Neuronal stem cell (in vitro differentiated cells): ENCODE data around the gene MAMLD1.

Source experiments
- DNase-seq: peaks from one replicate; pipeline ENCODE4 v3.0.0-alpha.2; 2013; ENCODE audit warnings: low spot score
- H2AFZ ChIP-seq: one replicate; pipeline ENCODE4 v1.6.1; 2013; ENCODE audit warnings: mild to moderate bottlenecking, low read length, inconsistent platforms
- H2AK5ac ChIP-seq: 2 replicates; pipeline ENCODE4 v1.6.1; 2013; ENCODE audit warnings: low read depth, mild to moderate bottlenecking, inconsistent platforms, low read length, moderate library complexity, mixed read lengths
- H2BK120ac ChIP-seq: 2 replicates; pipeline ENCODE4 v1.6.1; 2013; ENCODE audit warnings: low read depth, mild to moderate bottlenecking, inconsistent platforms, low read length, moderate library complexity, mixed read lengths
- H2BK12ac ChIP-seq: one replicate; pipeline ENCODE4 v1.6.1; 2013; ENCODE audit warnings: low read length, inconsistent platforms
- H2BK15ac ChIP-seq: 2 replicates; pipeline ENCODE4 v1.6.1; 2013; ENCODE audit warnings: mild to moderate bottlenecking, low read length, inconsistent platforms, mixed read lengths
- H2BK5ac ChIP-seq: one replicate; pipeline ENCODE4 v1.6.1; 2013; ENCODE audit warnings: inconsistent platforms, mild to moderate bottlenecking, low read length, moderate library complexity
- H3K14ac ChIP-seq: one replicate; pipeline ENCODE4 v1.6.1; 2013; ENCODE audit warnings: low read length, inconsistent platforms
- H3K18ac ChIP-seq: 2 replicates; pipeline ENCODE4 v1.6.1; 2013; ENCODE audit warnings: low read length, inconsistent platforms
- H3K23ac ChIP-seq: 2 replicates; pipeline ENCODE4 v1.6.1; 2013; ENCODE audit warnings: low read depth, mild to moderate bottlenecking, mixed read lengths, low read length, inconsistent platforms; ENCODE audit not compliant: poor library complexity
- H3K27ac ChIP-seq: replicated peaks from 3 replicates; pipeline ENCODE4 v1.5.1; 2013; ENCODE audit warnings: low read length, inconsistent platforms
- H3K27me3 ChIP-seq, 3 experiments: 2 replicates each; pipeline ENCODE4 v1.6.1; 2013; ENCODE audit warnings: low read length in 3 of 3, mild to moderate bottlenecking in 2 of 3, inconsistent platforms in 1 of 3, low read depth in 1 of 3, mixed read lengths in 1 of 3, moderate library complexity in 1 of 3; ENCODE audit not compliant: control insufficient read depth in 3 of 3, insufficient read depth in 3 of 3
- H3K36me3 ChIP-seq, 2 donors: replicated peaks in 1 of 2; 2 replicates each; pipeline ENCODE4 v1.6.1; 2013; ENCODE audit warnings: low read length in 2 of 2; ENCODE audit not compliant: control insufficient read depth in 2 of 2, insufficient read depth in 2 of 2
- H3K4ac ChIP-seq: 2 replicates; pipeline ENCODE4 v1.6.1; 2013; ENCODE audit warnings: inconsistent platforms, mild to moderate bottlenecking, low read length, moderate library complexity
- H3K4me1 ChIP-seq, 2 donors: 1 replicate in 1 of 2; 2 replicates in 1 of 2; pipeline ENCODE4 v1.6.1; 2013; ENCODE audit warnings: low read length in 2 of 2, low read depth in 1 of 2; ENCODE audit not compliant: control insufficient read depth in 2 of 2, insufficient read depth in 1 of 2
- H3K4me2 ChIP-seq: one replicate; pipeline ENCODE4 v1.6.1; 2013; ENCODE audit warnings: mild to moderate bottlenecking, low read length, inconsistent platforms; ENCODE audit not compliant: insufficient read depth, poor library complexity, severe bottlenecking
- H3K4me3 ChIP-seq, 2 donors: 2 replicates each; pipeline ENCODE4 v1.5.1; 2013; ENCODE audit warnings: low read length in 2 of 2, mild to moderate bottlenecking in 2 of 2, inconsistent platforms in 1 of 2, moderate library complexity in 1 of 2
- H3K79me1 ChIP-seq: one replicate; pipeline ENCODE4 v1.6.1; 2013; ENCODE audit warnings: low read depth, mild to moderate bottlenecking, inconsistent platforms, low read length, moderate library complexity
- H3K9ac ChIP-seq: one replicate; pipeline ENCODE4 v1.6.1; 2013; ENCODE audit warnings: mild to moderate bottlenecking, low read depth, low read length, inconsistent platforms; ENCODE audit not compliant: poor library complexity
- H3K9me3 ChIP-seq, 2 donors: replicated peaks in 1 of 2; 2 replicates each; pipeline versions ENCODE3 to v1.6.1; 2013; ENCODE audit warnings: low read length in 2 of 2, mild to moderate bottlenecking in 2 of 2, inconsistent platforms in 1 of 2, low read depth in 1 of 2, mixed read lengths in 1 of 2, moderate library complexity in 1 of 2; ENCODE audit not compliant: control insufficient read depth in 2 of 2, insufficient read depth in 1 of 2
- H4K8ac ChIP-seq: one replicate; pipeline ENCODE4 v1.6.1; 2013; ENCODE audit warnings: low read depth, mild to moderate bottlenecking, inconsistent platforms, low read length, moderate library complexity
- H4K91ac ChIP-seq: one replicate; pipeline ENCODE4 v1.6.1; 2013; ENCODE audit warnings: low read length, low read depth, mild to moderate bottlenecking, inconsistent platforms; ENCODE audit not compliant: poor library complexity
- WGBS, 2 donors: extraction: QIAGEN DNeasy Blood & Tissue Kit; methylation state at CpG; one replicate each; pipeline ENCODE4 v1.1.7; 2013; ENCODE audit warnings: missing lambda C conversion rate in 2 of 2, mixed read lengths in 1 of 2; ENCODE audit not compliant: insufficient read length in 2 of 2, insufficient replicate concordance in 1 of 2; ENCODE audit errors: extremely low coverage in 2 of 2; 5-methylcytosine and 5-hydroxymethylcytosine counted together

Gene MAMLD1

GRCh38 chrX:150508018-150508417 is 144.9 kb downstream of the MAMLD1 start:
- no peak overlapping the region for H3K4ac ChIP-seq
- H2BK5ac ChIP-seq: no peak overlapping the region
- no CpG with 5 or more reads among the region's 5 CpGs for WGBS, 2 donors

GRCh38 chrX:150508451-150509367 is 145.6 kb downstream of the MAMLD1 start:
- H2AFZ ChIP-seq: no peak overlapping the region
- no peaks in the 10 kb centered on the region for H3K27me3 ChIP-seq
- WGBS, 2 donors: no CpG with 5 or more reads among the region's 16 CpGs
- H2AK5ac ChIP-seq: peak overlapping the region; percentile 61
- no peaks in the 10 kb centered on the region for H3K9me3 ChIP-seq
- H4K8ac ChIP-seq: no peak overlapping the region
- H3K23ac ChIP-seq: no peak overlapping the region
- no peak overlapping the region for H2BK12ac ChIP-seq
- no peak overlapping the region for H2BK15ac ChIP-seq
- no peak overlapping the region for H3K4me3 ChIP-seq
- H3K4ac ChIP-seq: no peak overlapping the region
- H4K91ac ChIP-seq: no peak overlapping the region
- H3K79me1 ChIP-seq: no peaks in the 10 kb centered on the region
- H3K9ac ChIP-seq: no peak overlapping the region
- DNase-seq: no peak
- no peaks in the 10 kb centered on the region for H3K36me3 ChIP-seq
- peaks cover 8 to 27% of the 10 kb centered on the region in 2 donors for H3K4me1 ChIP-seq
- no peak overlapping the region for H3K18ac ChIP-seq
- no peak overlapping the region for H2BK5ac ChIP-seq
- H3K14ac ChIP-seq: no peak overlapping the region
- H3K4me2 ChIP-seq: no peak overlapping the region
- no peak overlapping the region for H3K27ac ChIP-seq
- no peak overlapping the region for H2BK120ac ChIP-seq

More at GRCh38 chrX:150508018-150508417, 144.9 kb downstream of the MAMLD1 start:
- Histone ChIP-seq H3K36me3 (no peaks in the 10 kb centered on the region), H3K4me1 (peaks cover 8 to 27% of the 10 kb centered on the region in 2 donors), H2BK12ac (no peak overlapping the region), H2AK5ac (no peak overlapping the region), H4K8ac (no peak overlapping the region), H3K27ac (no peak overlapping the region), H3K4me2 (peak overlapping the region; percentile 2), H2BK120ac (no peak overlapping the region), H3K4me3 (no peak overlapping the region), H3K79me1 (peaks cover 2% of the 10 kb centered on the region), H2BK15ac (no peak overlapping the region), H2AFZ (no peak overlapping the region), H3K23ac (peak overlapping the region; percentile 20), H3K18ac (peak overlapping the region; percentile 76), H3K9me3 (no peaks in the 10 kb centered on the region), H4K91ac (no peak overlapping the region), H3K14ac (no peak overlapping the region), H3K9ac (no peak overlapping the region), H3K27me3 (no peaks in the 10 kb centered on the region)
- DNase-seq: no peak

- Histone ChIP-seq H3K14ac (no peak overlapping the region), H3K4me1 (peaks cover 8 to 25% of the 10 kb centered on the region in 2 donors), H3K23ac (no peak overlapping the region), H2BK12ac (no peak overlapping the region), H2AFZ (no peak overlapping the region), H3K9ac (no peak overlapping the region), H3K79me1 (no peaks in the 10 kb centered on the region), H2BK5ac (no peak overlapping the region), H3K18ac (no peak overlapping the region), H2AK5ac (no peak overlapping the region), H4K8ac (no peak overlapping the region), H2BK15ac (no peak overlapping the region), H3K4ac (no peak overlapping the region), H3K4me2 (no peak overlapping the region), H2BK120ac (no peak overlapping the region), H3K27me3 (peaks cover 0 to 2% (median 0%) of the 10 kb centered on the region in 3 experiments), H3K4me3 (no peak overlapping the region), H4K91ac (no peak overlapping the region), H3K27ac (no peak overlapping the region), H3K9me3 (no peaks in the 10 kb centered on the region), H3K36me3 (no peaks in the 10 kb centered on the region)
- WGBS, 2 donors: no CpG with 5 or more reads among the region's 5 CpGs
- no peak for DNase-seq
Observed at GRCh38 chrX:150509703-150510102, 146.6 kb downstream of the MAMLD1 start.

GRCh38 chrX:150512461-150512901 is 149.4 kb downstream of the MAMLD1 start:
- Histone ChIP-seq H3K4ac (no peak overlapping the region), H3K79me1 (no peaks in the 10 kb centered on the region), H2BK15ac (no peak overlapping the region), H2AFZ (no peak overlapping the region), H3K36me3 (no peaks in the 10 kb centered on the region), H4K91ac (no peak overlapping the region), H3K4me3 (no peak overlapping the region), H3K27me3 (peaks cover 0 to 3% (median 0%) of the 10 kb centered on the region in 3 experiments), H3K23ac (no peak overlapping the region), H2BK120ac (no peak overlapping the region), H3K27ac (no peak overlapping the region), H2BK12ac (no peak overlapping the region), H3K9me3 (no peaks in the 10 kb centered on the region), H3K9ac (no peak overlapping the region), H2AK5ac (no peak overlapping the region), H3K4me1 (peaks cover 0 to 11% of the 10 kb centered on the region in 2 donors), H3K14ac (no peak overlapping the region), H2BK5ac (no peak overlapping the region), H4K8ac (no peak overlapping the region), H3K4me2 (no peak overlapping the region), H3K18ac (no peak overlapping the region)
- no peak for DNase-seq
- no CpG with 5 or more reads among the region's 14 CpGs for WGBS, 2 donors
